HG03354 (cell line): ENCODE results near the gene PCDH10.

Source experiments
- ATAC-seq: cut with Tn5 transposase; IDR thresholded peaks from one replicate; pipeline ENCODE4 v1.9.1; 2021; ENCODE audit warnings: mild to moderate bottlenecking; ENCODE audit not compliant: unreplicated experiment, poor library complexity, severe bottlenecking

The PCDH10 gene

GRCh38 chr4:133147921-133148689 lies 989 bp upstream of the PCDH10 start:
- no peak for ATAC-seq

- ATAC-seq: no peak
These were observed 236 bp downstream of the PCDH10 start for GRCh38 chr4:133149364-133149695.

GRCh38 chr4:133149932-133150471 lies 908 bp downstream of the PCDH10 start:
- ATAC-seq: no peak

DNA sequence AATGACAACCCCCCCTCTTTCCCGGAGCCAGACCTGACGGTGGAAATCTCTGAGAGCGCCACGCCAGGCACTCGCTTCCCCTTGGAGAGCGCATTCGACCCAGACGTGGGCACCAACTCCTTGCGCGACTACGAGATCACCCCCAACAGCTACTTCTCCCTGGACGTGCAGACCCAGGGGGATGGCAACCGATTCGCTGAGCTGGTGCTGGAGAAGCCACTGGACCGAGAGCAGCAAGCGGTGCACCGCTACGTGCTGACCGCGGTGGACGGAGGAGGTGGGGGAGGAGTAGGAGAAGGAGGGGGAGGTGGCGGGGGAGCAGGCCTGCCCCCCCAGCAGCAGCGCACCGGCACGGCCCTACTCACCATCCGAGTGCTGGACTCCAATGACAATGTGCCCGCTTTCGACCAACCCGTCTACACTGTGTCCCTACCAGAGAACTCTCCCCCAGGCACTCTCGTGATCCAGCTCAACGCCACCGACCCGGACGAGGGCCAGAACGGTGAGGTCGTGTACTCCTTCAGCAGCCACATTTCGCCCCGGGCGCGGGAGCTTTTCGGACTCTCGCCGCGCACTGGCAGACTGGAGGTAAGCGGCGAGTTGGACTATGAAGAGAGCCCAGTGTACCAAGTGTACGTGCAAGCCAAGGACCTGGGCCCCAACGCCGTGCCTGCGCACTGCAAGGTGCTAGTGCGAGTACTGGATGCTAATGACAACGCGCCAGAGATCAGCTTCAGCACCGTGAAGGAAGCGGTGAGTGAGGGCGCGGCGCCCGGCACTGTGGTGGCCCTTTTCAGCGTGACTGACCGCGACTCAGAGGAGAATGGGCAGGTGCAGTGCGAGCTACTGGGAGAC lies 1.6 kb downstream of the PCDH10 start:
- no peak for ATAC-seq

GRCh38 chr4:133151341-133151690 lies 2.2 kb downstream of the PCDH10 start:
- no peak for ATAC-seq

GRCh38 chr4:133151691-133152329 lies 2.7 kb downstream of the PCDH10 start:
- ATAC-seq: no peak

DNA sequence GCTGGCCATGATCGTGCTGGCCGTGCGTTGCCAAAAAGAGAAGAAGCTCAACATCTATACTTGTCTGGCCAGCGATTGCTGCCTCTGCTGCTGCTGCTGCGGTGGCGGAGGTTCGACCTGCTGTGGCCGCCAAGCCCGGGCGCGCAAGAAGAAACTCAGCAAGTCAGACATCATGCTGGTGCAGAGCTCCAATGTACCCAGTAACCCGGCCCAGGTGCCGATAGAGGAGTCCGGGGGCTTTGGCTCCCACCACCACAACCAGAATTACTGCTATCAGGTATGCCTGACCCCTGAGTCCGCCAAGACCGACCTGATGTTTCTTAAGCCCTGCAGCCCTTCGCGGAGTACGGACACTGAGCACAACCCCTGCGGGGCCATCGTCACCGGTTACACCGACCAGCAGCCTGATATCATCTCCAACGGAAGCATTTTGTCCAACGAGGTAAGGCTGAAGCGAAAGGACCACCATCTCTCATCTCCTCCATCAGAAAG lies 3.3 kb downstream of the PCDH10 start:
- ATAC-seq: no peak

DNA sequence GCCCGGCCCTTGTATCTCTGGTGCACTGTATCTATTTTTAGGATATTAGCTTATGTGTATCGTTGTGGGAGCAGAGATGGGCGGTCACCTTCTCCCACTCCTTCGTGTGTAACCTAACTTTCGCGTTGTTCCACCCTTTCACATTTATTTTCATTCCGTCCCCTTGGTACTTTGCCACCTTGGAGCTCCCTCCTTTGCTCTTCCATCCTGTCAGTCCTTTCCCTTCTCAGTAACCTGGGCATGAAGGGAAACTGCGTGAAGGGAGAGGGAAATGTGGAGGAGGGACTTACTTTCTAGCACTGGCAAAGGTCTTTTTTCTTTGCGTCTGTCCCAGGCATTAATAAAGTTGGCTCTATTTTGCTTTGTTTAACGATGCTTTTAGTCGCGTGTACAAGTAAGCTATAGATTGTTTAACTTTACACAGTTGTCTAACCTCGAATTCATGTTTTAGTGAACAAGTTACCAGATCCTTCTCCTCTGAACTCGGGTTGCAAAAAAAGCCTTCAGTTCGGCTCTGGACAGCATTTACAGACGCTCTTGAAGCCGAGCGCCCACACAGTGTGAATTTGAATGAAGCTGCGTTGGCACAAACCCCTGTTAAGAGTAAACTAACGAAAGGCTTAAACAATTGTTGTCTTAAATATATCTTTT lies 3.9 kb downstream of the PCDH10 start:
- ATAC-seq: no peak

DNA sequence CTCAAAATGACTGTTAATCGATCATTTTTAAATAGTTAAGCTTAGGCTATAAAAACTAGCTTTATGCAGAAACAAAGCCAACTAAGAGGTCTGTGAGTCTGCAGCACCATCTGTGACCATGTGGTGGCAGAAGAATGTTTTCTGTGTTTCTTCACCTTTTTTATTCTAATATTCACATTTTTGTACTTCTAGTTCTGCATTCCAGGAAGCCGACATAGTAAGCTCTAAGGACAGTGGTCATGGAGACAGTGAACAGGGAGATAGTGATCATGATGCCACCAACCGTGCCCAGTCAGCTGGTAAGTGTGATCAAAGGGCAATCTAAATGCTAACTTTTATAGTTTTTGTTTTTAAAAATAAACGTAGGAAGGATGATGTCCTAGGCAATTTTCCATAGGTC lies 5.6 kb downstream of the PCDH10 start:
- ATAC-seq: peak; percentile 41

GRCh38 chr4:133156096-133156495 lies 7.0 kb downstream of the PCDH10 start:
- ATAC-seq: no peak

DNA sequence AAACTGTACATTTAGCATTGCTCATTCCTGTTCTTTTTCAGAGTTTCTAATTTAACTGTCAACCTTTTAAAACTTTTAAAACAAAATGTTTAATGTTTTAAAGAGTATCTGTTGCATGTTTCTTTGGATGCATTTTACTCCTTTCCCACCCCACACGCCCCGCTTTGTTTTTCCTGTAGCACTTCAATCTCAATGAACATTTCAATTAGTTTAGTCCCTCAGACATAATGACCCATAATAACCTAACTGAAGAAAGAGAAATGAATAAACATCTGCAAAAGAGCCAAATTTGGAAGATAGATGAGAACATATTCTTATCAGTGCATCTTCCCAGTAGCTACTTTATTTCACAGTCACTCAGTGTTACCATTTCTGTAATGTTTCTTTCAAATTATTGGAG lies 7.5 kb downstream of the PCDH10 start:
- no peak for ATAC-seq

DNA sequence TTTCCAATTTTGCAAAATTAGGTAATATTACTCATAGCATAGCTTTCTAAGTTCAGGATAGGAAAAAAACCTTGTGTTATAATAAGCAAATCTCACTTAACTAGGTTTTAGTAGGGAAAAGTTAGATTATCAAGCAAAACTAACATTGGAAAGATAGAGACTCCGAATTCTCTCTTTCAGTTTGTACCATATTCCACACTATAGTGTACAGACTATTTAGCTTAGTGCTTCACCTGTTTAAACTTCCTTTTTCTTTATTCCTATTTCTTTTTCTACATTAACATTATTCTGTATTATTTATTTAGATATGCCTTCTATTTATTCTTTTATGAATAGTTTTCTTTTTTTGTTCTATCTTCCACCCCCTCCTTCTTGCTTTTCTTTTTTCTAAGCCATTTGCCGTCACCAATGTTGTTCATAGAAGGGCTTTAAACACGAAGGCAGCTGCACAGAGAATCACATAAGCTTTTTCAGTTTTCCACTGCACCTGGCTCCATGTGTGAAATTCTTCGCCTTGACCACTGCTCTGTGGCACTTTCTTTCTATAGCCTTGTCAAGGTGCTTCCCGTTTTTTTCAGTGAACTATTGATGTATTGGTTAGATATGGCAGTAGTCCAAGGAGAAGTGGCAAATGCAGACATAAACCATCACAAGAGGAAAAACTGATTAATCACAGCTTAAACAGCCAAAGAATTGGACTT lies 8.5 kb downstream of the PCDH10 start:
- no peak for ATAC-seq

- ATAC-seq: no peak
These were observed 11.8 kb downstream of the PCDH10 start for GRCh38 chr4:133160853-133161252.

GRCh38 chr4:133161570-133162295 lies 12.6 kb downstream of the PCDH10 start:
- ATAC-seq: no peak

GRCh38 chr4:133162941-133163340 lies 13.8 kb downstream of the PCDH10 start:
- ATAC-seq: no peak

DNA sequence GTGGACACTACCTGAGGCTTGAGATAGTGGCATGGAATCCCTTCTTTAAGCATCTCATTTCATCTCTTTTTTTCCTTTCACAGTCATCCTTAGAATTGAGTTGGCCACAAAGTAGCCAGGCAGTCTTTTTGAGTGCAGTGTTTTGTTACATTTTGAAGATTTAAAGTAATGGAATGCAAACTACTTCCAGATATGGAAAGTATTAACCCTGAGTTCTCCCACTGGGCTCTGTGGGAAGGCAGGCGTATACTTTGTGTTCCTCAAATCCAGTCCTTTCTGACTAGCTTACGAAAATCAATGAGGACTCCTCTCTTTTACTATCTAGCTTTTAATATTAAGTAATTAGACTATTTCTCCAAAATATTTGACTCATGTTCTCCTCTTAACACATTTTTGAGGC lies 29.9 kb downstream of the PCDH10 start:
- ATAC-seq: no peak

DNA sequence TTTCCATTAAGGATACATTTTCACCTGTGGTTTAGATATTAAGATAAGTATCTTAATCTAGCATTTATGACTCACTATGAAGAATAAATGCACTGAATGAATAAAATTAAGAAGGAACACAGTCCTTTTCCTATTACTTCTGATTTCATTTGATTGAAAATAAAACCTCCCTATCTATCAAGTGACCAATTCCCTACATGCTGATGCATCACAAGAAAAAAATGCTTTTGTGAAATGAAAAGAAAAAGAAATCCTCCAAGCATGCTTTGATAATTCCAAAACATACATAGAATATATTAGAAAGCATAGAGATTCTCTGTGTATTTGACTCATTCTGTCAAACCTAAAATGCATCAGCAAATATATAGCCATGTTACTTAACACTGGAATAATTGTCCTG lies 37.1 kb downstream of the PCDH10 start:
- ATAC-seq: no peak

GRCh38 chr4:133186845-133187244 lies 37.8 kb downstream of the PCDH10 start:
- no peak for ATAC-seq
